ENCODE measurements around the gene HOXA13.
A peak's percentile ranks its signal among the peaks of the same experiment; 100 is the strongest.

HOXA13 gene

DNA sequence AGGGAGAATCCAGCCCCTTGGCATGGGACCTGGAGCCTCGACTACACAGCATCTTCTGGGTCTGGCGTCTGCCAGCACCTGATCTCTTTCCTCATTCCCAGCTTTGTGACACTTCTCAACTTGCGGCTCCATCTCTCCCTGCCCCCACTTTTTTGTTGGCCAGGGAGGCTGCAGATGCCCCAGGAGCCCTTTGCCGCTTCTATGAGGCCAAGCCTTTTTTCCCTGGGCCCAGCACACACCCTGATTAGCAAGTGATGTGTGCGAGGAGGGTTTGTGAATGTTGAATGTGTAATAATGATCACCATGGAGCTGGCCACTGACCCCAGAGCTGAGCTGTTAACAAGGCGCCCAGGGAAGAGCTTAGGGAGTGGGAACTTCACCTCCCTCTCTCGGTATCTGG lies 47.1 kb upstream of the HOXA13 start:
- H2BK120ac ChIP-seq (ENCODE audit: insufficient read depth, low read length, poor library complexity): no peak overlapping the region
- H3K9me3 ChIP-seq (ENCODE audit: insufficient read depth, low read depth, low read length): peaks cover 16% of the 10 kb centered on the region
- H4K91ac ChIP-seq (ENCODE audit: low read depth, low read length): no peak overlapping the region
- H3K4me3 ChIP-seq (ENCODE audit: low read depth, low read length): no peak overlapping the region
- no peak overlapping the region for H3K4ac ChIP-seq (ENCODE audit: low read depth, low read length)
- no peaks in the 10 kb centered on the region for H3K79me1 ChIP-seq (ENCODE audit: low read length)
- no CpG with 5 or more reads among the region's 7 CpGs for WGBS (ENCODE audit: extremely low coverage, insufficient coverage, insufficient read length)
- H3K27ac ChIP-seq (ENCODE audit: low read depth, low read length): no peak overlapping the region
- peaks cover 99% of the 10 kb centered on the region for H3K27me3 ChIP-seq (ENCODE audit: insufficient read depth, low read length)
- H2BK5ac ChIP-seq (ENCODE audit: low read depth, low read length, poor library complexity): no peak overlapping the region
- no peak overlapping the region for H4K12ac ChIP-seq (ENCODE audit: low read depth, low read length)
- H2BK12ac ChIP-seq (ENCODE audit: low read length): no peak overlapping the region
- no peak overlapping the region for H4K8ac ChIP-seq (ENCODE audit: low read depth, low read length)
- no peak overlapping the region for H3K18ac ChIP-seq (ENCODE audit: low read length)
- no peaks in the 10 kb centered on the region for H3K36me3 ChIP-seq (ENCODE audit: control insufficient read depth in 1 of 2, insufficient read depth in 2 of 2, low read length in 2 of 2)
- no peak overlapping the region for H3K4me2 ChIP-seq (ENCODE audit: low read length)
- no peak overlapping the region for H3K23ac ChIP-seq (ENCODE audit: low read length)
- no peak overlapping the region for H3K14ac ChIP-seq (ENCODE audit: low read length)
- H2AK5ac ChIP-seq (ENCODE audit: low read length): no peak overlapping the region
- DNase-seq: no peak
- no peak overlapping the region for H3K9ac ChIP-seq (ENCODE audit: low read length)
- no peaks in the 10 kb centered on the region for H3K79me2 ChIP-seq (ENCODE audit: control insufficient read depth, insufficient read depth, low read length, poor library complexity)
- peaks cover 15 to 23% of the 10 kb centered on the region in 2 experiments for H3K4me1 ChIP-seq (ENCODE audit: control insufficient read depth in 1 of 2, insufficient read depth in 2 of 2, low read length in 2 of 2)
- H2AFZ ChIP-seq (ENCODE audit: insufficient read depth, low read length, poor library complexity): no peak overlapping the region

GRCh38 chr7:27245798-27246691 lies 46.2 kb upstream of the HOXA13 start:
- no peak overlapping the region for H2AK5ac ChIP-seq (ENCODE audit: low read length)
- H2AFZ ChIP-seq (ENCODE audit: insufficient read depth, low read length, poor library complexity): peak overlapping the region; percentile 54
- H3K79me2 ChIP-seq (ENCODE audit: control insufficient read depth, insufficient read depth, low read length, poor library complexity): no peaks in the 10 kb centered on the region
- peaks cover 15 to 22% of the 10 kb centered on the region in 2 experiments for H3K4me1 ChIP-seq (ENCODE audit: control insufficient read depth in 1 of 2, insufficient read depth in 2 of 2, low read length in 2 of 2)
- no peak overlapping the region for H3K9ac ChIP-seq (ENCODE audit: low read length)
- H3K79me1 ChIP-seq (ENCODE audit: low read length): no peaks in the 10 kb centered on the region
- H3K9me3 ChIP-seq (ENCODE audit: insufficient read depth, low read depth, low read length): peaks cover 16% of the 10 kb centered on the region
- H4K91ac ChIP-seq (ENCODE audit: low read depth, low read length): no peak overlapping the region
- no peak overlapping the region for H3K14ac ChIP-seq (ENCODE audit: low read length)
- peak overlapping the region; percentile 29 for H3K4me3 ChIP-seq (ENCODE audit: low read depth, low read length)
- peaks cover 98% of the 10 kb centered on the region for H3K27me3 ChIP-seq (ENCODE audit: insufficient read depth, low read length)
- H3K36me3 ChIP-seq (ENCODE audit: control insufficient read depth in 1 of 2, insufficient read depth in 2 of 2, low read length in 2 of 2): no peaks in the 10 kb centered on the region
- peak in 1 of 2 donors; percentile 35 for DNase-seq
- no peak overlapping the region for H3K27ac ChIP-seq (ENCODE audit: low read depth, low read length)
- H2BK12ac ChIP-seq (ENCODE audit: low read length): peak overlapping the region; percentile 10
- no peak overlapping the region for H2BK120ac ChIP-seq (ENCODE audit: insufficient read depth, low read length, poor library complexity)
- no peak overlapping the region for H3K18ac ChIP-seq (ENCODE audit: low read length)
- H3K4me2 ChIP-seq (ENCODE audit: low read length): peak overlapping the region; percentile 55
- no peak overlapping the region for H3K23ac ChIP-seq (ENCODE audit: low read length)
- H4K8ac ChIP-seq (ENCODE audit: low read depth, low read length): no peak overlapping the region
- H3K4ac ChIP-seq (ENCODE audit: low read depth, low read length): no peak overlapping the region
- WGBS (ENCODE audit: extremely low coverage, insufficient coverage, insufficient read length): no CpG with 5 or more reads among the region's 90 CpGs
- no peak overlapping the region for H4K12ac ChIP-seq (ENCODE audit: low read depth, low read length)
- H2BK5ac ChIP-seq (ENCODE audit: low read depth, low read length, poor library complexity): no peak overlapping the region

- Histone ChIP-seq H2AFZ (ENCODE audit: insufficient read depth, low read length, poor library complexity) (no peak overlapping the region), H3K36me3 (ENCODE audit: control insufficient read depth in 1 of 2, insufficient read depth in 2 of 2, low read length in 2 of 2) (no peaks in the 10 kb centered on the region), H3K9ac (ENCODE audit: low read length) (no peak overlapping the region), H3K4me3 (ENCODE audit: low read depth, low read length) (no peak overlapping the region), H3K14ac (ENCODE audit: low read length) (no peak overlapping the region), H4K91ac (ENCODE audit: low read depth, low read length) (no peak overlapping the region), H4K8ac (ENCODE audit: low read depth, low read length) (no peak overlapping the region), H3K27ac (ENCODE audit: low read depth, low read length) (no peak overlapping the region), H2BK120ac (ENCODE audit: insufficient read depth, low read length, poor library complexity) (no peak overlapping the region), H3K79me2 (ENCODE audit: control insufficient read depth, insufficient read depth, low read length, poor library complexity) (no peaks in the 10 kb centered on the region), H3K18ac (ENCODE audit: low read length) (no peak overlapping the region), H4K12ac (ENCODE audit: low read depth, low read length) (no peak overlapping the region), H2BK5ac (ENCODE audit: low read depth, low read length, poor library complexity) (no peak overlapping the region), H2BK12ac (ENCODE audit: low read length) (no peak overlapping the region), H3K9me3 (ENCODE audit: insufficient read depth, low read depth, low read length) (peaks cover 16% of the 10 kb centered on the region), H2AK5ac (ENCODE audit: low read length) (no peak overlapping the region), H3K4ac (ENCODE audit: low read depth, low read length) (no peak overlapping the region), H3K23ac (ENCODE audit: low read length) (no peak overlapping the region), H3K27me3 (ENCODE audit: insufficient read depth, low read length) (peaks cover 99% of the 10 kb centered on the region), H3K4me2 (ENCODE audit: low read length) (peak overlapping the region; percentile 55), H3K79me1 (ENCODE audit: low read length) (no peaks in the 10 kb centered on the region), H3K4me1 (ENCODE audit: control insufficient read depth in 1 of 2, insufficient read depth in 2 of 2, low read length in 2 of 2) (peaks cover 15 to 25% of the 10 kb centered on the region in 2 experiments)
- WGBS (ENCODE audit: extremely low coverage, insufficient coverage, insufficient read length): no CpG with 5 or more reads among the region's 37 CpGs
- no peak for DNase-seq
These were observed 45.4 kb upstream of the HOXA13 start for GRCh38 chr7:27245124-27245797.

DNA sequence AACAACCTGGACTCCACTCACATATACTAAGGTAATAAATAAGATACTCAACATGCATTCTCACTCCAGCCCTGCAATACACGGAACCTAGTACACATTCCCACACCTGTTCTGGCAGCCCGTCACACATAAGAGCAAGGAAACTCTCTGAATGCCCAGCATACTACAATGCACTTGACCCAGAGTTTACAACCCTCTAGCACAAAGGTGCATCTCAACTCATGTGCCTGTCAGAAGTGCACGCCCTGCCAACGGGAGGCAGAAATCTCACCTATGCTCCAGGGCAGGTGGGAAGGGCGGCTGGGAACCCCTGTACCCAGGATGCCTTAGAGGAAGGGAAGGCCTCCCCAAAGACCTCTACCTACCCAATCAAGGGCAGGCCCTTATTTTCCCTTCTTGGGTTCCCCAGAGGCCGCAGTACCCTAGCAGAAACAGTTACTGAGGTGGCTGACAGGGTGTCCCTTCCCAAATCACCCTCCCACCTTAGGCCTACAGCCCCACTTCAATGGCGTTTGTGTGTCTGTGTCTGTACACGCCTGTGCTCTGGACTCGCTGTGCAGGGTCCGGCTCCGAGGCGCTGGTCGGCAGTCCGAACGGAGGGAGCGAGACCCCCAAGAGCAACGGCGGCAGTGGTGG lies 44.7 kb upstream of the HOXA13 start:
- H3K27me3 ChIP-seq (ENCODE audit: insufficient read depth, low read length): peaks cover 99% of the 10 kb centered on the region
- no peak for DNase-seq
- H2AFZ ChIP-seq (ENCODE audit: insufficient read depth, low read length, poor library complexity): no peak overlapping the region
- H3K14ac ChIP-seq (ENCODE audit: low read length): no peak overlapping the region
- peak overlapping the region; percentile 55 for H3K4me2 ChIP-seq (ENCODE audit: low read length)
- H3K9me3 ChIP-seq (ENCODE audit: insufficient read depth, low read depth, low read length): peaks cover 16% of the 10 kb centered on the region
- no peaks in the 10 kb centered on the region for H3K79me2 ChIP-seq (ENCODE audit: control insufficient read depth, insufficient read depth, low read length, poor library complexity)
- H3K79me1 ChIP-seq (ENCODE audit: low read length): no peaks in the 10 kb centered on the region
- H3K27ac ChIP-seq (ENCODE audit: low read depth, low read length): no peak overlapping the region
- no peak overlapping the region for H4K12ac ChIP-seq (ENCODE audit: low read depth, low read length)
- no peak overlapping the region for H4K91ac ChIP-seq (ENCODE audit: low read depth, low read length)
- H3K4ac ChIP-seq (ENCODE audit: low read depth, low read length): no peak overlapping the region
- H4K8ac ChIP-seq (ENCODE audit: low read depth, low read length): no peak overlapping the region
- no peak overlapping the region for H3K23ac ChIP-seq (ENCODE audit: low read length)
- H3K18ac ChIP-seq (ENCODE audit: low read length): no peak overlapping the region
- no peak overlapping the region for H2BK120ac ChIP-seq (ENCODE audit: insufficient read depth, low read length, poor library complexity)
- H2AK5ac ChIP-seq (ENCODE audit: low read length): no peak overlapping the region
- peaks cover 15 to 27% of the 10 kb centered on the region in 2 experiments for H3K4me1 ChIP-seq (ENCODE audit: control insufficient read depth in 1 of 2, insufficient read depth in 2 of 2, low read length in 2 of 2)
- H3K4me3 ChIP-seq (ENCODE audit: low read depth, low read length): no peak overlapping the region
- WGBS (ENCODE audit: extremely low coverage, insufficient coverage, insufficient read length): no CpG with 5 or more reads among the region's 18 CpGs
- no peak overlapping the region for H2BK5ac ChIP-seq (ENCODE audit: low read depth, low read length, poor library complexity)
- H3K36me3 ChIP-seq (ENCODE audit: control insufficient read depth in 1 of 2, insufficient read depth in 2 of 2, low read length in 2 of 2): no peaks in the 10 kb centered on the region
- H3K9ac ChIP-seq (ENCODE audit: low read length): no peak overlapping the region
- H2BK12ac ChIP-seq (ENCODE audit: low read length): no peak overlapping the region
